ENCODE measurements around the gene TTC8.

Gene TTC8

GRCh38 chr14:88870777-88871176 is 46.3 kb downstream of the TTC8 start:
- no peak for DNase-seq

DNA sequence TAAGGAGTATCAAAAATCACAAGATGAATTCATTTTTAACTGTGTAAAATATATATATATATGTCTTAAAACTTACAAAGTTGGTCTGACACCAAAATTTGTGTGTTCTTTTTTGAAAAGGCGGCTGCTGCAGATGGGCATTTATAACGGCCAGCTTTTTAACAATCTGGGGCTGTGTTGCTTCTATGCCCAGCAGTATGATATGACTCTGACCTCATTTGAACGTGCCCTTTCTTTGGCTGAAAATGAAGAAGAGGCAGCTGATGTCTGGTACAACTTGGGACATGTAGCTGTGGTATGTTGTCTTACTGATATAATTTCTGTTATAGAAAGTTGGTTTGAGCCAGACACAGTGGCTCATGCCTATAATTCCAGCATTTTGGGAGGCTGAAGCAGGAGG is 47.0 kb downstream of the TTC8 start:
- no peak for DNase-seq

DNA sequence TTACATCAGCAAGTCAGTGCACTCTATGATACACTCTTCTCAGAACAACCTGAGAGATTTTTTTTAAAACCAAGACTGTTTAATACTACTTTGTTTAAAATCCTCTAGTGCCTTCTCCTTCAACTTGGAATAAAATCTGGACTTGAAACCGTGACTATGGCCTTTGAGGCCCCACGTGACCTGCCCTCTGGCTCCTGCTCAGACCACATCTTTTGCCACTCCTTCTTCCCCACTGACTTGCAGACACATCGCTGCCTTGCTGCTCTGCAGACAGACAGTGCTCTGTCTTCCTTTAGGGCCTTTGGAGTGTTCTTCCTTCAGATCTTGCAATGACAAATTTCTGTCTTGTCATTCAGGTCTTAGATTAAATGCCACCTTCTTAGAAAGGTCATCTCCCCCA is 48.5 kb downstream of the TTC8 start:
- no peak for DNase-seq

DNA sequence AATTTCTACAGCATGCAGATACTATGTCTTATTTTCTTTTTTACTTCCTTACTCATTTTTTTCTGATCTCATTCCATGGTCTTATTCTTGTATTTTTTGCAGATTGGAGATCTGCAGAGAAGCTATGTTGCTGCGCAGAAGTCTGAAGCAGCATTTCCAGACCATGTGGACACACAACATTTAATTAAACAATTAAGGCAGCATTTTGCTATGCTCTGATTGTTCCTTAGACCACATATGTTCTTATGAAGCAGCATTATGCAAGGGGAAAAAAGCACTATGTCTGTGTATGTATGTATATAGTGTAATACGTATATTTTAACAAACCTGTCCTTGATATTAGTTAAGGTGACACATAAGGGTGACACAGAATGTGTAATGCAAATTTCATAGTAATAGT is 52.7 kb downstream of the TTC8 start:
- DNase-seq, result no peak

DNA sequence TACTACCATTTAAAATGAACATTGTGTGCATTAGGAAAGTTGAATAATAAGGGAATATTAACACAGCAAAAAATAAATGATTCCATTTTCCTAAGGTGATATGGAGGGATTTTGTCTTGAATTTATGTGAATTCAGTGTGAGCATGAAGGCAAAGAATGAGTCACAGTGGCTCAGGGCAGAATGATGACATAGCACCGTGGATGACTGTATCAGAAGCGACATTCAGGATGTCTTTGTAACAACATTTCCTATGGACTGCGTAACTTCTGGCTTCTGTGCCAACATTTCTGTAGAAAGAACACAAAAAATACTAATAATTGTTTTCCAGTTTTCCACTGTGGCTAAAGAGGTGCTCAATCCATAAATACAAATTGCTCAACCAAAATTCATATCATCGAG is 54.6 kb downstream of the TTC8 start:
- DNase-seq, result no peak

DNA sequence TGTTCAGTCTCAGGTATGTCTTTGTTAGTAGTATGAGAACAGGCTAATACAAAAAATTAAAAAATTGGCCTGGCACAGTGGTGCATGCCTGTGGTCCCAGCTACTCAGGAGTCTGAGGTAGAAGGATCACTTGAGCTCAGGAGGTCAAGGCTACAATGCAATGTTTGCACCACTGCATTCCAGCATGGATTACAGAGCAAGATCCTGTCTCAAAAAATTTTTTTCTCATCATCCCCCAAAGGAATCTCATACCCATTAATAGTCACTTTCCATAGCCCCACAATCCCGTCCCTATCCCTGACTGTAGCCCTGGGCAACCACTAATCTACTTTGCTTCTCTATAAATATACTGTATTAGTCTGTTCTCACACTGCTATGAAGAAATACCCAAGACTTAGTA is 57.8 kb downstream of the TTC8 start:
- DNase-seq, result no peak

DNA sequence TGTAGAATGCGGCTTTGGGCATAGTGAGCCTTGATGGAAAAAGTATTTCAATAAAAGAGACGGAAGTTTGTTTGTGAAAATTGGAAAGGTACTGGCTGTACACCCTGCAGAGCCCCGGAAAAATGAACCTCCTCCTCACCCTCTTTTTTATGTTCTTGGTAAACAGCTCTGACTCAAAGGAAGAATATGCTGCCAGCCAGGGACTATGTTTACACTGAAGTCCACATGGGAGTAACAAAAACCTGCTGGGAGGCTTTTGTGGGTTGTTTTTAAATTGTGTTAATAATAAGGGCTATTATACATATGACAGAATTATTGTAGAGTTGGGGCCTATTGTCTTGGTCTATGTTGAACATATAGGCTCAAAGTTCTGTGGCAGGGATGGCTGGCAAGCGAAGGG is 70.7 kb downstream of the TTC8 start:
- no peak for DNase-seq

GRCh38 chr14:88901189-88901588 is 76.7 kb downstream of the TTC8 start:
- DNase-seq, result no peak

DNA sequence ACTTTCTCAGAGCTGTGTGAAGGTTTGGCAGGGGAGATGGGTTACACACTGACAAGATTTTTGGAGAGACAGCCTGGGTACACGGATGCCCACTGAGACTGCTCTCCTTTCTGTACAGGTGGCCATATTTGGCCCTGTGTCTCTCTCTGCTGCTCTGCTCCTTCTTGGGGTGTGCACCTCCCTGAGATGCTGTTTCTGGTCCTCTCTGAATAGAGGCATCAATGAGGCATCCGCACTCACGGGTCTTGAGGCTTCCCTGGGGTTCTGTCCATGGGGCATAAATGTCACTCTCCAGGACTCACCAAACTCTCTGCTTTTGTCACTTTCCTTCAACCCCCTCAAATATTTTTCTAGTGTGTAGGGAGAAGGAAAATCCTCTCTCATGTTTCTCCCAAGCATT is 77.5 kb downstream of the TTC8 start:
- no peak for DNase-seq

- no peak for DNase-seq
These were observed 78.4 kb downstream of the TTC8 start for GRCh38 chr14:88902850-88903249.

- DNase-seq, result no peak
These were observed 79.8 kb downstream of the TTC8 start for GRCh38 chr14:88904206-88904647.

- DNase-seq, result no peak
These were observed 80.4 kb downstream of the TTC8 start for GRCh38 chr14:88904864-88905263.

GRCh38 chr14:88908216-88908615 is 83.8 kb downstream of the TTC8 start:
- DNase-seq, result no peak

DNA sequence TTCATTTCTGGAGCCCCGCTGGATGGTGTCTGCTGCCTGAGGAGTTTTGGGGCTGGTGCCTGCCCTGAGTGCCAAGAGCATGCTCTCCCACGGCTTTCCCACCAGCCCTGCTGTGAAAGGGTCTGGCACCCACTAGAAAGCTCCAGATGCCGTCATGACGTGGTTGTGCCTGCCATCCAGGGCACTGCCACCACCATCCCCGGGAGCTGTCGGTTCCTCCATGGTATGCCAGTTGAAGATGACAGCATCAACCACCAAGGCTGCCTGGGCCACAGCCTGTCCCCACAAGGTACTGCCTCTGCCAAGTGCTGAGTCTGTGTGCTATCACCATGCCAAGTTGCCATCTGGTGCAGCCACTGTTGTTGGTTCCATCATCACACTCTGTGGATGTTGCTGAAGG is 85.9 kb downstream of the TTC8 start:
- no peak for DNase-seq

GRCh38 chr14:88911809-88912208 is 87.4 kb downstream of the TTC8 start:
- no peak for DNase-seq

DNA sequence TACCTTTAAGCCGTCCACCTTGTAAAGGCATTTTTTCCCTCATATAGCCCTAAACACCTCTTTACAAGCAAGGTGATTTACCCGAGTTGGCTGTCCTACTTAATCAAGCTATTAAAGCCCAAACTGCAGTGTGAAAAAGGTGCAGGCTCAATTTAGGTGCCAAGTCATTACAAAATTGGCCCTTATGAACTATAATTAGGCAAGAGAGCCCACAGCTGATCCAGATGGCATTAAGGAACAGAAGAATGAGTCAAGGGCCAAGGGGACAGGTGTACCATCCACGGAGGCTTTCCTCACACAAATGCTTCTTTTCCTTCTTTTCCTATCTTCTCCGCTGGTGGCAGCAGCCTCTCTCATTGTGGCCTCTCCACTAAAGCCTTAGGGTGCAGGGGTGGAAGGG is 90.5 kb downstream of the TTC8 start:
- no peak for DNase-seq

- DNase-seq, result no peak
These were observed 95.1 kb downstream of the TTC8 start for GRCh38 chr14:88919502-88919901.

Data from left hindlimb (tissue), 1 donor.